NCI-H128 (cell line): ENCODE results near the gene EBF4.
"Not testable (repeated sequence)": the region's sequence is repeated elsewhere in the genome, so short reads cannot be mapped to it uniquely, and the experiment has no call there.

Experiments used
- DNase-seq: peaks from one replicate; lab custom pipeline; 2025; ENCODE audit not compliant: unreplicated experiment; lab: John Stamatoyannopoulos, UW

The EBF4 gene

DNA sequence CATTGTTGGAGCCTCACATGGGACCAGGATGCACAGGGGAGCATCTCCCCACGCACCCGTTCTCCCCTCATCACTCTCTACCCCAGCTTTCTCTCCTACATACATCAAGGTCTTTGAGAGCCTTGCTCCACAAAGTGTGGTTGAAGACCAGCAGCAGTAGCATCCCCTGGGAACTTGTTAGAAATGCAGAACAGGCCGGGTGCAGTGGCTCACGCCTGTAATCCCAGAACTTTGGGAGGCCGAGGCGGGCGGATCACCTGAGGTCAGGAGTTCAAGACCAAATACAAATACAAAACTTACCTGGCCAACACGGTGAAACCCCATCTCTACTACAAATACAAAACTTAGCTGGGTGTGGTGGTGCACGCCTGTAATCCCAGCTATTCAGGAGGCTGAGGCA is 115.3 kb downstream of the EBF4 start:
- DNase-seq: not testable (repeated sequence)

DNA sequence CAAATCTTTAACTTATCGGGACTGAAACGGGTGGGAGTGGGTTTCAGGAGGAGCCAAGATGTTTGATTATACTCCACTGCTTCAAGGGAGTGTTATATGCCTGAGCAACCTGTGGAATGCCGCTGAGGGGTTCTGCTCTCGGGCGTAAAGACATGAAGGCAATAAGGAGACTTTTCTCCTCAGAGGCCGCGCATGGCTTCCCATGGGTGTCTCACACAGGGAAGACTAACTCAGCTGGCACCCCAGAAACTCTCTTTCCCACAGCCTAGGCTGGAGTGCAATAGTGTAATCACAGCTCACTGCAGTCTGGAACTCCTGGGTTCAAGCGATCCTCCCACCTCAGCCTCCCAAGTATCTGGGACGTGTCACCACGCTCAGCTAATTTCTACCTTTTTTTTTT is 117.1 kb downstream of the EBF4 start:
- DNase-seq: no peak
